Right lobe of liver (tissue), 4 donors: ENCODE data around the gene ASB7.

Experiments
- CTCF ChIP-seq, 4 donors: fragments of 200-600 bp in 3 of 4; fragments of 450-650 bp in 1 of 4; IDR thresholded peaks; one replicate each; pipeline versions ENCODE4 v1.5.1 to v1.8.0; 2016 to 2022; ENCODE audit warnings: antibody characterized with exemption in 4 of 4, mild to moderate bottlenecking in 2 of 4
- POLR2A ChIP-seq: fragments of 450-650 bp; IDR thresholded peaks from one replicate; pipeline ENCODE4 v1.6.1; 2017; ENCODE audit warnings: antibody characterized with exemption, mild to moderate bottlenecking
- donor health status: DM: no; HTN: no; CAD: no.
- donor health status: DM: no; HTN: no; CAD: no.
- donor health status: DM: no; HTN: yes; CAD: no.

- TF ChIP-seq CTCF (IDR thresholded peaks at IDR 0.05): no peak
- TF ChIP-seq POLR2A: no peak
These were observed 35.9 kb downstream of the ASB7 start for GRCh38 chr15:100638177-100638730.
